Upper lobe of left lung (tissue), 6 donors: Measurements from ENCODE around the gene CDHR2. TPM values are rescaled to one million over a fixed set of nuclear protein-coding genes. Genes with fewer than 3 reads are reported as not detected.

ENCODE experiments used
- ATAC-seq, 2 donors: fragments of 200-7000 bp; cut with Tn5 transposase; one replicate each; pipeline ENCODE4 v1.9.1; 2022; ENCODE audit warnings: mild to moderate bottlenecking in 2 of 2, moderate library complexity in 2 of 2; ENCODE audit not compliant: low FRiP score in 2 of 2
- DNase-seq, 2 donors: peaks; one replicate each; pipeline ENCODE4 v3.0.0-alpha.2; 2019 to 2020
- H3K27ac ChIP-seq, 4 donors: fragments of 200-600 bp; sonication (generic); one replicate each; pipeline ENCODE4 v1.5.1; 2016 to 2019
- H3K27me3 ChIP-seq, 4 donors: fragments of 200-600 bp; sonication (generic); one replicate each; pipeline ENCODE4 v1.5.1; 2017 to 2019
- H3K36me3 ChIP-seq, 4 donors: fragments of 200-600 bp; sonication (generic); one replicate each; pipeline ENCODE4 v1.5.1; 2016 to 2019
- H3K4me1 ChIP-seq, 4 donors: fragments of 200-600 bp; sonication (generic); one replicate each; pipeline ENCODE4 v1.5.1; 2018 to 2019
- H3K4me3 ChIP-seq, 4 donors: fragments of 200-600 bp; sonication (generic); one replicate each; pipeline ENCODE4 v1.5.1; 2017 to 2019; ENCODE audit warnings: mild to moderate bottlenecking in 2 of 4, moderate library complexity in 1 of 4
- H3K9me3 ChIP-seq, 4 donors: fragments of 200-600 bp; sonication (generic); one replicate each; pipeline ENCODE4 v1.5.1; 2018 to 2019
- CTCF ChIP-seq, 6 experiments: fragments of 450-650 bp in 4 of 6; fragments of 200-600 bp in 2 of 6; sonication (generic) in 2 of 6; IDR thresholded peaks; one replicate each; pipeline ENCODE4 v1.5.1; 2016 to 2019; ENCODE audit warnings: antibody characterized with exemption in 6 of 6
- EP300 ChIP-seq, 4 donors: sonication (generic); formaldehyde crosslinking; IDR thresholded peaks; one replicate each; pipeline ENCODE4 v1.5.1; 2017; ENCODE audit warnings: antibody characterized with exemption in 4 of 4, control low read depth in 2 of 4
- POLR2A ChIP-seq, 4 donors: fragments of 450-650 bp; IDR thresholded peaks; one replicate each; pipeline ENCODE4 v1.5.1; 2016 to 2017; ENCODE audit warnings: antibody characterized with exemption in 4 of 4, mild to moderate bottlenecking in 2 of 4
- POLR2AphosphoS5 ChIP-seq, 2 donors: sonication (generic); formaldehyde crosslinking; IDR thresholded peaks; one replicate each; pipeline ENCODE4 v1.5.1; 2017; ENCODE audit warnings: antibody characterized with exemption in 2 of 2
- WGBS, 2 donors: methylation state at CpG; one replicate each; pipeline ENCODE4 v1.1.5; 2017 to 2018; 5-methylcytosine and 5-hydroxymethylcytosine counted together
- total RNA-seq, 6 donors: library from RNA; depleted of rRNA in 4 of 6; stranded (reverse); fragments of >200 nt in 4 of 6; gene quantifications; one replicate each; pipeline versions ENCODE4 v1.1.0 to v1.2.1, GENCODE V29; 2016 to 2021
- donor health status: DM: no; HTN: no; CAD: no; lungs with moderate emphysema.
- donor health status: DM: no; HTN: yes; CAD: no; lungs with severe emphysema.

The CDHR2 gene
- total RNA-seq, 6 donors from 2014 or later, result 0.30 to 0.34 TPM; not detected in 4

DNA sequence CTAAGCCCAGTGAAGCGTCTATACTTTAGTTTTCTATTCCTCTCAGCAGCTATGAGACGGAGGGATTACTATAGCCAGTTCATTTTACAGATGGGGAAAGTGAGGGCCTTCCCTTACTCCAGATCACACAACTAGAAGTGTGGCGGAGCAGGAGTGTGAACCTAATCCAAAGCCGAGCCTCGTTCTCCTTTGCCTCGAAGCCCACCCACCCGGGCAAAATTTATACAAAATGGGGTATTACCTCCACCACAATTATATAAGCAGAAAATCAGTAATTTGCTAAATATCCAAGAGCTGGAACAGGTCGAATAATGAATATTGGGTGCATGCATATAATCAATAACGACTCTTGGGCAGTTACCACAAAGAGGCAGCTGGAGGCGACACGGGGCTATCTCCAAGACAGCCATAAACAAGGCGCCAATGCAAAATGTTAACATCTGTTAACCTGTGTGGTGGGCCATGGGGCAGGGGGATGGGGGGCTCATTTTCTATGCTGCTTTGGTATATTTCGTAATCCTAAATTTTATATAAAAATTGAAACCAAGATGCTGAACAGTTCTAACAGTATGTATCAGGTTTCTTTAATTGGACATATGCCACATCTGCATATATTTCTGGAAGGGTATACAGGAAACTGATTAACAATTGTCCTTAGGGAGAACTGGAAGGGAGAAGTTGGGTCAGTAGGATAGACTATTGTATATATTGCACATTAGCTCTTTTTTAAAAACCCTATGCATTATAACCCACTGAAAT is 10.7 kb upstream of the CDHR2 start:
- TF ChIP-seq POLR2AphosphoS5 (IDR thresholded peaks at IDR 0.05) (no peak), POLR2A (IDR thresholded peaks at IDR 0.05) (no peak), EP300 (IDR thresholded peaks at IDR 0.05) (no peak), CTCF (IDR thresholded peaks at IDR 0.05) (no peak)
- ATAC-seq, result no peak
- 26 to 36% methylated on average over 13 of the region's 13 CpGs for WGBS, 2 donors
- no peaks in the 10 kb centered on the region for H3K36me3 ChIP-seq
- no peaks in the 10 kb centered on the region for H3K9me3 ChIP-seq
- H3K27me3 ChIP-seq, result no peaks in the 10 kb centered on the region
- H3K27ac ChIP-seq, result peak overlapping the region; percentile 95 to 99 (median 98)
- peak overlapping the region in 3 of 4 donors; percentile 85 to 88 (median 86) for H3K4me3 ChIP-seq
- H3K4me1 ChIP-seq, result peaks cover 50 to 80% (median 67%) of the 10 kb centered on the region in 4 donors
- DNase-seq, result no peak

DNA sequence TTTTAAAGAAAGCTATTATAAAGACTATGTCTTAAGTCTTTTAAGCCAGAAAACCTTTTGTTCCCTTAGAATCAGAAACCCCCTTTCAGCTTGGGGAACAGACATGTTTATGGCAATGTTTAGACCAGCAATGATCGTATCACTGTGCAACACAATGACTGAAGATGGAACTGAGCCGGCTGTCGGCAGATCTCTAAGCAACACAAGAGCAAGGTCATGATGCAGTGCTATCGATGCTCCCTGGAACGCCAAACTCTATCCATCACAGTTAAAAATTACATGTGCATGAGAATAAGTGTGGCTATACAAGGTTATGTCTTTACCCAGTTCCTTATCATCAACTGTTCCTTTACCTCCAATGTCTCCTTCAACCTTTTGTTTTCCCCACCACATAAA is 10.2 kb upstream of the CDHR2 start:
- WGBS, 2 donors, result 57 to 60% methylated on average over 5 of the region's 5 CpGs
- peaks cover 44 to 80% (median 64%) of the 10 kb centered on the region in 4 donors for H3K4me1 ChIP-seq
- H3K4me3 ChIP-seq, result no peak overlapping the region
- TF ChIP-seq EP300 (IDR thresholded peaks at IDR 0.05) (no peak), CTCF (IDR thresholded peaks at IDR 0.05) (no peak), POLR2A (IDR thresholded peaks at IDR 0.05) (no peak), POLR2AphosphoS5 (IDR thresholded peaks at IDR 0.05) (no peak)
- no peaks in the 10 kb centered on the region for H3K9me3 ChIP-seq
- no peaks in the 10 kb centered on the region for H3K36me3 ChIP-seq
- H3K27ac ChIP-seq, result peak overlapping the region in 3 of 4 donors; percentile 92 to 98 (median 95)
- no peaks in the 10 kb centered on the region for H3K27me3 ChIP-seq
- ATAC-seq (no peak), DNase-seq (no peak)

DNA sequence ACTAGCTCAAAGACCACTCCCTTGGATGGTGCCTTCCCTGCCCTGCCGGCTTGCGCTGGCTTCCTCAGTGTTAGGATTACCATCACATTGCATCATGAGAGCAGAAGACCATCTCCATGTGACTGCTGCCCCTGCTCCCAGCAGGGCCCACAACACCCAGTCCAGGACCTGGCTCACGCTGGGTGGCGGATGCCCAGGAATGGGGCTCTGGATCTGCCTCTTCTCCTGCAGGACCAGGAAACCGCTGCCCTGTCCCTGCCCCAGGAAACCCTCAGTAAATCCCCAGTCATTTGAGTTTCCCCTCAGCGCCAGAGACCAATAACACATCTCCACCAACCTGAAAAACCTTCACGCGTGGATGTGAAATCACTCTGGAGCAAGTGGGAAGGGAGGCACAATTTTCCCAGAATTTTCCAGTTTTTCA is 8.7 kb upstream of the CDHR2 start:
- Histone ChIP-seq H3K27ac (peak overlapping the region in 2 of 4 donors; percentile 89 to 92), H3K4me1 (peaks cover 29 to 70% (median 53%) of the 10 kb centered on the region in 4 donors), H3K36me3 (no peaks in the 10 kb centered on the region), H3K27me3 (no peaks in the 10 kb centered on the region), H3K9me3 (no peaks in the 10 kb centered on the region), H3K4me3 (no peak overlapping the region)
- ATAC-seq (no peak), DNase-seq (no peak)
- TF ChIP-seq CTCF (IDR thresholded peaks at IDR 0.05) (no peak), POLR2AphosphoS5 (IDR thresholded peaks at IDR 0.05) (no peak), EP300 (IDR thresholded peaks at IDR 0.05) (no peak), POLR2A (IDR thresholded peaks at IDR 0.05) (no peak)
- 79 to 82% methylated on average over 8 of the region's 8 CpGs for WGBS, 2 donors

- peaks cover 25 to 66% (median 48%) of the 10 kb centered on the region in 4 donors for H3K4me1 ChIP-seq
- 80 to 84% methylated on average over 7 to 8 of the region's 8 CpGs for WGBS, 2 donors
- peak overlapping the region in 3 of 4 donors; percentile 84 to 92 (median 89) for H3K27ac ChIP-seq
- no peak overlapping the region for H3K4me3 ChIP-seq
- no peaks in the 10 kb centered on the region for H3K27me3 ChIP-seq
- ATAC-seq (no peak), DNase-seq (no peak)
- H3K36me3 ChIP-seq, result no peaks in the 10 kb centered on the region
- TF ChIP-seq CTCF (IDR thresholded peaks at IDR 0.05) (no peak), POLR2A (IDR thresholded peaks at IDR 0.05) (no peak), POLR2AphosphoS5 (IDR thresholded peaks at IDR 0.05) (no peak), EP300 (IDR thresholded peaks at IDR 0.05) (no peak)
- no peaks in the 10 kb centered on the region for H3K9me3 ChIP-seq
These were observed 8.2 kb upstream of the CDHR2 start for GRCh38 chr5:176540956-176541337.
